ENCODE results near the gene FAM131B.
"Not testable (repeated sequence)": the region's sequence is repeated elsewhere in the genome, so short reads cannot be mapped to it uniquely, and the experiment has no call there.

The FAM131B gene

DNA sequence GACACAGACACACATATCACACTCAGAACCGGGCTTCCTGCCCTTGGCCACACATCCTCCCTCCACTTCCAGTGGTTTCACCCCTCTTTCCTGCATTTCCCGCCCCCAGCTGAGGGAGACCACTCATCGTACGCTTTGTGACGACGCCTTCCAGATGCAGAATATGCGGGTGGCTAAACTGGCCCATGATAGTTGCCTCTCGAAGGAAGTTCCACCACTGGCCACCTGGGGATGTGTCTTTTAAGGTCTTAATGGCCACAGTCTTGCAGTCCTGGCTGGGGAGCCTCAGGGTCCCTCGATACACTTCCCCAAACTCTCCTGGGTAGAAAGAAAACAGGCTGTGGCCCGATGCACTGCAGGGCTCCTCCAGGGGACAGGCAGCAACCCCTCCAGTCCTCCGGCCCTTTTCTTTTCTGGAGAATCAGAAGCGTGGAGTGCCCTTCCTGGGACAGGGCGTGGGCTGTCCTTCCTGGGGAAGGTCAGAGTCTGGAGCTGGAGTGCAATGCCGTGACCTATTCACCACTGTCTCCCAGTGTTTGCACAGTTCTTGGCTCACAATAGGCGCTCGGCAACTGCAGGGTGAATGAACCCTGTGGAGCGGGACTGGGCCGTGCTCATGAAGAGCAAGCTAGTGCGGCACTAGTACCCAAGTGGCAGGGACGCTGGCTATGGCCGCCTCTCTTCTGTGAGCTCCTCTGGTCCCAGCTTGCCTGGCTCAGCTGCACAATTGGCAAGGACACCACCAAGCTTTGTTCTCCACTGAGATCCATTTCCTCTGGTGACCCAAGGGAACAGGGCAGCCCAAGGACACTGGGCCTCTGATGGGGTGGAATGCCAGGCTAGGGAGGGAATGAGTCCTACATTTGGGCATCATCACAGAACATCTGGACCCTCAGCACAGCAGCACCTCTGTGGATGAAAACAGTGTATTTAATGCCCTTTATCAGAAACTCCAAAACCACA lies 33.0 kb upstream of the FAM131B start:
- DNase-seq (ENCODE audit: low read depth in 4 of 4, low spot score in 1 of 4) = no peak

DNA sequence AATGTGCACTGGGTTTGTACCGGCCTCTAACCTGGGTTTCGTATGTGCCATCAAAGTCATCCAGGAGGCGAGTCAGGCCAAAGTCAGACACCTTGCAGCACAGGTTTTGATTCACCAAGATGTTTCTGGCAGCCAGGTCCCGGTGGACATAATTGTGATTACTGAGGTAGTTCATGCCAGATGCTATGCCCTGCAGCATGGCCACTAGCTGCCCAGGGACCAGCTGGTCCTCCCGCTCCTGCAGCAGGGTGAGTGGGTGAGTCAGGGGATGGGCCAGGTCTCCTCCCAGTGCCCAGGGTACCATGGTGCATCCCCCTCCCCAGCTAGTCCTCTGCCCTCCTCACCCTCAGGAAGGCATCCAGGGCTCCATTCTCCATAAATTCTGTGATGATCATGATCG lies 32.3 kb upstream of the FAM131B start:
- no peak for DNase-seq (ENCODE audit: low read depth in 4 of 4, low spot score in 1 of 4)

DNA sequence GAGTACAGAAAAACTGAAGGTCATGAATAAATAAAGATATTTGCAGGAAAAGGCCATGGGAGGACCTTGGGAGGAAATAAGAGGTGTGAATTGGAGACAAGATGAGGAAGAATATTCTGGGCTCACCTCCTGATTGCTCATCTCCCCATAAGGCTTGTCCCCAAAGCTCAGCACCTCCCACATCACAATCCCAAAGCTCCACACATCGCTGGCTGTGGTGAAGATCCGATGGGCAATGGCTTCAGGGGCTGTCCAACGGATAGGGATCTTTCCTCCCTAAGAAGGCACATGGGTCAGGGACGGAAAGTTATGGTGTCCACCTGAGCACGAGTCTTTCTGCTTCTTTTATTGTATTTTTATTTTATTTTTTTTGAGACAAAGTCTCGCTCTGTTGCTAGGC lies 31.6 kb upstream of the FAM131B start:
- no peak for DNase-seq (ENCODE audit: low read depth in 4 of 4, low spot score in 1 of 4)

DNA sequence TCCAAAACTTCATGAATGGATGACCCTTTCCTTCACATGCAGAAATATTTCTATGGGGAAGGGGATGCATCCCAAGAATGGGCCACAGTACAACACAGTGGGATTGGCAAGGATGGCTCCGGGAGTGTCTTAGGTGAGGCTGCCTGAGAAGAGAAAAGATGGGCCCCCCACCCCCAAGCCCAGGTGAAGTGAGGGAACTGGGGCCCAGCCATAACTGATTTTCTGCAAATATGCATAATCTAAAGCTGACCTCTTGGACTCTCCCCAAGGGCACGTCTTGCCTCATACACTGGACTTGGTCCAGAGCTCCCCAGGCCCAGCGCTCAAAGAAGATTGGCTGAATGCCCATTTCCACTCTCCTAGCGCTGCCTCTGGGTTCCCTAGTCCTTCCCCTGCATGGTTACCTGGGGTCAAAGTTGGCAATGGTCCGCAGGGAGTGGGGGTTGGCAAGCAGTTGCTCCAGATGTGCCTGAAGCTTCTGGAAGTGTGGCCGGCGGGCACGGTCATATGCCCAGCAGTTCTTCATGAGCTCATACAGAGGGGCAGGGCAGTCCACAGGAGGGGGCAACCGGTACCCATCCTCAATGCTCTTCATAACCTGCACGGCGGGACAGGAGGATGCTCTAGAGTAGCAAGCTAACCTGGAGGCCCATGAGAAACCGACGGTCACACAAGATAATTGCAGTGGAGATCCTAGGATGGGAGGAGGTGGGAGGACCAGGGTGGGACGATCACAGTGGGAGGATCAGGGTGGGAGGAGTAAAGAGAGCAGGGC lies 30.9 kb upstream of the FAM131B start:
- no peak for DNase-seq (ENCODE audit: low read depth in 4 of 4, low spot score in 1 of 4)

DNA sequence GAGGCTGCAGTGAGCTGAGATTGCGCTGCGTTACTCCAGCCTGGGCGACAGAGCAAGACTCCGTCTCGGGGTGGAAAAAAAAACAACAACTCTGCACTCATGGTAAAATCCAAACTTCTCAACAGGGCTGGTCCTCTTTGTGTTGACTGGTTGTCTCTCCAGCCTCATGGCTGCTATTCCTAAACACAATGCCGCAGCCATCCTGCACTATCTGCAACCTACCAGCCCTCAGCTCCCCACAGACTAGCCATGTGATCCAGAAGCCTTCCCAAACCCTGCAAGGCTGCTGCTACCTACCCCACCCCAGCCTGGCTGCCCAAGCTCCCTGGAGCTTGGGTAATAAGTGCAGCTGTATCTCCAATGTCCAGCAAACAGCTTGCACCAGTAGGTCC lies 30.4 kb upstream of the FAM131B start:
- DNase-seq (ENCODE audit: low read depth in 4 of 4, low spot score in 1 of 4) = no peak

DNA sequence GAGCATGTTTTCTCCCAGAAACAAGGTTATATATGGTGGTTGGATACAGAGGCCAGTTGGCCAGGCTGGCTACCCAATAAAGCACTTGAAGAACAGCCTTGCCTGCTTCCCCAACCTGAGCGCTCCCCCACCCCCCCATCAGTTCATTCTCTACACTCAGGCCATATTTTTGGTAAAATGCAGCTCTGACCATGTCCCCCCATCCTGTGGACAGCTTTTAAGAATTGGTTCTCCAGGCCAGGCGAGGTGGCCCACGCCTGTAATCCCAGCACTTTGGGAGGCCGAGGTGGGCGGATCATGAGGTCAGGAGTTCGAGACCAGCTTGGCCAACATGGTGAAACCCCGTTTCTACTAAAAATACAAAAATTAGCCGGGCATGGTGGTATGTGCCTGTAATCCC lies 29.9 kb upstream of the FAM131B start:
- not testable (repeated sequence) for DNase-seq (ENCODE audit: low read depth in 4 of 4, low spot score in 1 of 4)

DNA sequence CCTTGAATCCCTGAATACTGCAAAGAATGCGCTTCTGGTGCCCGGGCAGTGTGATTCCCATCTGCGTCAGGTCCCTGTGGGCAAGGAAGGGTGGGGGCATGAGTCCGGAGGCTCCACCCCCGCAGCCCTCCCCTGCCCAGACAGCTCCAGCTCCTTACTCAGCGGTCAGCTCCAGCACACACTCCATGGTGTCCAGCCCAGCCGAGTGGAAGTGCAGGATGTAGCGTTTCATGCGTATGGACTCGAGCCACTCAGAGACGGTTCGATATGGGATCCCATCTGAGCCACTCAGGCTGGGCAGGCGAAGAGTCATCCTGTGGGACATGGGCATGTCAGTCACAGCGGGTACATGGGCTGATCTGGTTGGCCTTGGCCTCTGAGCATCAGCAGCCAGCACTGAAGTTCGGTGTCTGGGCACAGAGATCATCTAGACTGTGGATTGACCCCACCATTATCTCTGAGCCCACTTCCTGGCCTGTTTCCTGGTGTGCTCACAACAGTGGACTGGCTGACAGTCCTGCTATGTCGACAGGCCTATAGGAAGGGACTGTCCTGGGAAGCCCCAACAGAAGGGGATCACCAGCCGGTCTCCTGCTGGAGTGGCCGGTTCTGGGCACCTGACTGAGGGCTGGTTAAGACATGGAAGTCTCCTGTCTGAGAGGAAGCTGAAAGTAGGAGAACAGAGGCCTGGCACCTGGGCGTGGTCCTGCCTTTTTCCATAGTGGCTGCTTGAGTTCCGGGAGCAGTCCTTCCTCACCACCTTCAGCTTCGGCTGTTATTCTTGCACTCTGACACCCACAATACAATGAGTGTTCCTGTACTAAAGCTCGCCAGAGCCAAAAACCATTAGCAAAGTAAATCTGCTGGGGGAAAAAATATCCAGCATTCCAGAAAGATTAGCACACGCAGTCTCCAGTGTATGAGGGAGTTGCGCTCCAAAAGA lies 29.2 kb upstream of the FAM131B start:
- no peak for DNase-seq (ENCODE audit: low read depth in 4 of 4, low spot score in 1 of 4)

DNA sequence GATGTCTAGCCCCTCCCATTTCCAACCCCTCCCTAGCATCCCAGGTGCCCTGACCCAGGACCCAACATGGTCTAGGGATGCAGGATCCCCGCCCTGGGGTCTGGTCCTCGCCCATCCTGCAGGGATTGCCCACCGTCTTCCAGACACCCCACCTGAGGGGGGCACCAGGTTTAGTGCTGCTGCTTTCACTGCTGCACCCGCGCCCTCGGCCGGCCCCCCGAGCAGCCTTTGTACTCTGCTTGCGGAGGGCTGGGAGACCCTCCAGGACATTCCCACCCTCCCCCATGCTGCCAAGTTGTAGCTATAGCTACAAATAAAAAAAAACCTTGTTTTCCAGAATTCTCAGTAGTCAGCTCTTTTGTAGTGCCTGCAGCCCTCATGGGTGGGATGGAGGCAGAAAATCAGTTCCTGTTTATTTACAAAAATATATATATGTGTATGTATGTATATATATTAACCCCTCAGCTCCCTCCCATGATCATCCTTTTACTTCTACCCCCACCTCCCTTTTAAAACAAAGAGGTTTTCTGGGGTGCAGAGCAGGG lies 28.3 kb upstream of the FAM131B start:
- no peak for DNase-seq (ENCODE audit: low read depth in 4 of 4, low spot score in 1 of 4)

DNA sequence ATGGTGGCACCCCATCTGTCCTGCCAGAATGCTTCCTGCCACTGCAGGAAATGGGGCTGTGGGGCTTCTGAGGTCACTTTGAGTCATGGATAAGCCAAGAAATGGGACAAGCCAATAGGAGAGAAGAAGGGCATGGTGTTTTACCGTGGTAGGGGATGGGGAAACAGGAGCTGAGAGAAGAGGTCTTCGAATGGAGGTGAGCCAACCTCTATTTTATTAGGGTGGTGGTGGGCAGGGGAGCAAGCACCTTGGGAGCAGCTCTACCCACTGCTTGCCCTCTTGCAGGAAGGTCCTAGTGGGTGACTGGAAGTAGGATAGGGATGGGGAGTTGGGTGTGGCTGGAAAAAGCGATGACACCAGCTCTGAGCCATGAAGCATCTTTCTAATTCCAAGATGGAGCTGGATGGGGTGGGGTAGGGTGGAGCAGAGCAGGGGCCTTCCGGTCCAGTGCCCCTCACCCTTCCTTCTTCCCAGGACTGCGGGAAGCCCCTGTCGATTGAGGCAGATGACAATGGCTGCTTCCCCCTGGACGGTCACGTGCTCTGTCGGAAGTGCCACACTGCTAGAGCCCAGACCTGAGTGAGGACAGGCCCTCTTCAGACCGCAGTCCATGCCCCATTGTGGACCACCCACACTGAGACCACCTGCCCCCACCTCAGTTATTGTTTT lies 27.7 kb upstream of the FAM131B start:
- no peak for DNase-seq (ENCODE audit: low read depth in 4 of 4, low spot score in 1 of 4)

DNA sequence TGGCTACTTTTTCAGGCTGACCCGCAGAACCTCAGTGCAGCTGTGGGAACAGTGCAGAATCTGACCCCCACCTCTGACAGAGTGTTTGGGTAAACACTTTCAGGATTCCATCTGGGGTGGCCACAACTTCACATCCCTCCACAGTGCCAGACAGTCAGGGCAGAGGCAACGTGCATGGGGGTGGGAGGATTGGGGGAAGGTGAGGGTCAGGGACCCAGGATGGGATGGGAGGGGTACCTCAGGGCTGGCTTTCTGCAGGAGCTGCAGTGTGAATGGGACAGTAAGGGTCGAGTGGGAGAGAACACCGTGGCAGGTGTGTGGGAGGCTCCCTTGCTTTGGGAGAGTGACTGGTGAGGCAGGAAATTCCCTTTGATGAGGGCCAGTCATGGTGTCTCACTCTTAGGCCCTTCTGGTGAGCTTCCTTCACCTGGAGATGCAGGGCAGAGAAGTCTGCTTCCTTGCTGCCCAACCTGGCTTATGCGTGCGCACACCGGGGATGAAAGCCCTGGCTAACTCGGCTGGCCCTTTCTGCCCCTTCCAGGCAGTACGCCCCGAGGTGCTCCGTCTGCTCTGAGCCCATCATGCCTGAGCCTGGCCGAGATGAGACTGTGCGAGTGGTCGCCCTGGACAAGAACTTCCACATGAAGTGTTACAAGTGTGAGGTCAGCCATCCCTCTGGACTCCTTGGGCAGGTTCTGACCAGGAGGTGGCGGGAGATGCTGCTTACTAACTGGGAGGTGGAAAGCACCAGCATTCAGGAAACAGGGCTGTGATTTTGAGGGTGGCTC lies 27.0 kb upstream of the FAM131B start:
- no peak for DNase-seq (ENCODE audit: low read depth in 4 of 4, low spot score in 1 of 4)

DNA sequence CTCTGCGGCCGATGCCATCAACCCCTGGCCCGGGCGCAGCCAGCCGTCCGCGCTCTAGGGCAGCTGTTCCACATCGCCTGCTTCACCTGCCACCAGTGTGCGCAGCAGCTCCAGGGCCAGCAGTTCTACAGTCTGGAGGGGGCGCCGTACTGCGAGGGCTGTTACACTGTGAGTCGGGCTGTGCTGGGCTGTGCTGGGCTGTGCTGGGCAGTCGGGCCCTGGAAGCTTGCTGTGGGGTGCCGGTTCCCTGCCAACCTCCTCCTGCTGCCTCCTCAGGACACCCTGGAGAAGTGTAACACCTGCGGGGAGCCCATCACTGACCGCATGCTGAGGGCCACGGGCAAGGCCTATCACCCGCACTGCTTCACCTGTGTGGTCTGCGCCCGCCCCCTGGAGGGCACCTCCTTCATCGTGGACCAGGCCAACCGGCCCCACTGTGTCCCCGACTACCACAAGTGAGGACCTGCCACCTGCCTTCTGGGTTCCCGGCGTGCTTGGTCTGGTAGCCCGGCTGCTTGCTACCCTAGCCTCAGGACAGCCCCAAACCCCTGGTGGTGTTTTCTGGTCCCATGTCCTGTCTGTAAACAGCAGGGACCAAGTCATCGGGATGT lies 26.1 kb upstream of the FAM131B start:
- no peak for DNase-seq (ENCODE audit: low read depth in 4 of 4, low spot score in 1 of 4)

DNA sequence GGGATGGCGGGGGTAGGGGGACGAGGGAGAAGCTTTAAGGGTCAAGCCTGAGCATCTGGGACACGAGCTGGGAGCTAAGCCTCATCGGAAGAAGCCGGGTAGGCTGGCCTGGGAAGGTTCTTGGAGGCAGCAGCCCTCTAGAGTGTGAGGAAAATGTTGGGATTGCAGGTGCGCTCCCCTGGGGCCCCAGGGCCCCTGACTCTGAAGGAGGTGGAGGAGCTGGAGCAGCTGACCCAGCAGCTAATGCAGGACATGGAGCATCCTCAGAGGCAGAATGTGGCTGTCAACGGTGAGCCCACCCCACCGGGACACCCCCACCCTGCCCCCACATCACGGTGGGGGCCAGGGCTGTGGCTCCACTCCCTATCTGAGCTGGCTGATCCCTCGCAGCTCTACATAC lies 25.5 kb upstream of the FAM131B start:
- no peak for DNase-seq (ENCODE audit: low read depth in 4 of 4, low spot score in 1 of 4)

DNA sequence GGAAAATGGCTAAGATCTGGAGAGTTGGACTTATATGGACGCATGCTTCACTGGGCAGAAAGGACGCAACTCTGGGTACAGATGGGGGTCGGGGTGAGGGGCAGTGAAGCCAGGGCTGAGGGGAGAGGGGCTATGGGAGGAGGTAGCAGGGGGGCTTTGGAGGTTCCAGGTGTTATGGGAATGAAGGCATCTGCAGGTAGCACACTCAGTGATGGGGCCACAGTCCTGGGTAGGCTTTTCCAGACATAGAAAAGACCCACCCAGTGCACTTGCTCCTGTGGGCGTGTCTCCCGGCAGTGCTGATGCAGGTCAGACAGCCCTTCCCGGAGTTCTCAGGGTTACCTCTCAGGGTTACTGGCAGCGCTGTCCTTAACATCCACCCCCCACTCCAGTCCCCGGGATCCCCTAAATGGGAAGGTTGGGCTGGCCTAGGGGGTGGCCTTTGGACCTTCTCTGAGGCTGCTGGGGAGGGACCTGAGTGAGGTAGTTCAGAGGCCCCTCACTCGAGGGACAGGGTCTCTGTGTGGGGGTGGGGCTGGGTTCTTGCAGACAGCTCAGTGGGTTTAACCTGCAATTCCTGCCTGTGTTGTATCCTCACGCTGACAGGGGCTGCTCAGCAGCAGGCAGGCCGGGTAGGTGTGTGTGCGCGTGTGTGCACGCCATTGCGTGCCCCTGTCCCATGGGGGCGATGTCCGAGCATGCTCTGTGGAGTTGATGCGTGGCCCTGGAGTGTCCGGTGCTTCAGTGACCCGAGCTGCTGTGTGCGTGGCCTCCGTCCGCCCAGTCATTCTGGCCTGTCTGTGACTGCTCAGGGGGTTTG lies 24.9 kb upstream of the FAM131B start:
- DNase-seq (ENCODE audit: low read depth in 4 of 4, low spot score in 1 of 4) = no peak

DNA sequence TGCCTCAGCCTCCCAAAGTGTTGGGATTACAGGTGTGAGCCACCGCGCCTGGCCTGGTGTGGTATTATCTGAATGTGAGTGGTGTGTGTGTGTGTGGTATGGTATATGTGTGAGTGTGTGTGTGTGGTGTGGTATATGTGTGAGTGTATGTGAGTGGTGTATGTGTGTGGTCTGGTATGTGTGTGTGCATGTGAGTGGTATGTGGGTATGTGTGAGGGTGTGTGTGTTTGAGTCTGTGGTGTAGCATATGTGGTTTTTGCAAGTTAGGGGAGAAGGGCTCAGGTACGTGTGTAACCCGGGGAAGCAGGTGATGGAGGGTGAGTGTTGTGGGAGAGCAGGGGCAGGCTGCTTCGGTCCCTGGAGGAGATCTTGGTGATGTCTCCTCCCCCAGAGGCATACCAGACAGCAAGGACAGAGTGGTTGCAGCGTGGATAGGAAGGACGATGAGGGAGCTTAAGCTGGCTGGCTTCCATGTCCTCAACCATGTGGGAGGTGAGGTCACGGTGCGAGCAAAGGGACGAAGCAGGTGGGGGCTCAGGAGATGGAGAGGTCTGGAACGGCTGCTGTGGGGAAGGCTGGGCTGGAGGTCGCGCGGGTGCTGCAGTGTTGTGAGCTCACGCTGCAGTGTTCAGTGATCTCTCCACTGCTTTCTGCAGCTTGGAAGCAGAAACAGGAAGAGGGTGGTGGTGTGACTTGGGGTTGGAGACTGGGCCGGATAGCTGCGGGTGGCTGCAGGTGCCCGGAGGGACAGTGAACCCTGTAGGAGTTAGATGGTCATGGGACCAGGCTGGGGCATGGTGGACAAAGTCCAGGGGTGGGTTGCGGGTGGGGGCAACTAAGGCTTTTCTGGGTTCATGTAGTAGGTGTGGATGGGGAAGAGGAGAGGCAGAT lies 23.6 kb upstream of the FAM131B start:
- DNase-seq (ENCODE audit: low read depth in 4 of 4, low spot score in 1 of 4) = no peak

DNA sequence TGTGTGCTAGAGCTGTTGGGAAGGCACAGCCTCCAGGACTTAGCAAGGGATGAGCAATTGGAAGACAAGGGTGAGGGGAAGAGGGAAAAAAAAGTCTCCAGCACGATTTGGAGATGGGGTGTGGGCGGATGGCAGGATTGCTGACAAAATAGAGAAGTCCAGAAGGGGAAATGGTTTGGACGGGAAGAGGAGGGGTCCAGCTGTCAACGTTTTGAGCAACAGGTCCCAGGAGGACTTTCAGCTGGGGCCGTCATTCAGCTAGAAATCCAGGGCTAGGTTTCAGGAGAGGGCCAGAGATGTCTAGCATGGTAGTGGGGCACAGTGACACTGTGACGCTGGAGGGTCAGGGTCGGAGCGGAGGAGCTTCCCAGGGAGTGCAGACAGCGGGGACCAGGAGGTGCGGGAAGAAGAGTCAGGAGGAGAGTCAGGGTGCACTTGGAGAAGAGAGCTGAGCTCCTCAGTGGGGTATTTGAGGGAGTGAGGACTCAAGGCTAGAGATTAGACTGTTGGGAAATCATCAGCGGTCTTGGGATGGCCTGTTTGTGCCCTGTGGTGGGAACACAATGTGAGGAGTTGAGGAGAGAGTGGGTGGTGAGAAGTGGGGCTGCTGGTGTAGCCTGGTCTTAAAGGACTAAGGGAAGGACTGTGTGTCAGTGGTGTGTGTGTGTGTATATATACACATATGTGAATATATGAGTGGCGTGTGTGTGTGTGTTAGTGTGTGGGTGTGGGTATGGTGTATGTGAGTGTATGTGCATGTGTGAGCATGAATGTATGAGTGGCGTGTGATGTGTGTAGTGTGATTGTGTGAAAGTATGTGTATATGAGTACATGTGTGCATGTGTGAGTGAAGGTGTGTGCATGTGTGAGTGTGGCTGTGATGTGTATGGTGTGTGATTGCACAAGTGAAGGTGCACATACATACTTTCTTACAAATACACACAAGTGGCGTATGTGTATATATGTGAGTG lies 22.4 kb upstream of the FAM131B start:
- DNase-seq (ENCODE audit: low read depth in 4 of 4, low spot score in 1 of 4) = no peak

DNA sequence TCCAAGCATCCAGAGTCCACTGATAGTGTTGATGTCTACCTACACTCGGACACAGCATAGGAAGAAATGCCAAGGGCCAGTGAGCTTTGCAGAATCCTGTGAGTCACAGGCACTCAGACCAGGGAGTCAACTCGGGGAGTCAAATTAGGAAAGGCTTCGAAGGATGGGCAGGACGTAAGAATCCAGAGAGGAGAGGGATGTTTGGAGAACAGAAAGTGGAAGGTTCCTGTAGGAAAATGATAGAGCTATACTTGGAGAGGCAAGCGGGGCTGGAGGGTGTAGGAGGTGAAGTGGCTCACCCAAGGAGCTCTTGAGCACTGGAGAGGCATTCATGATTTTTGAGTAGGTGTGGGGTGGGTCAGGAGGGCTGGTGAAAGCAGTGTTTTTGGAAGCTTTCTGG lies 21.6 kb upstream of the FAM131B start:
- DNase-seq (ENCODE audit: low read depth in 4 of 4, low spot score in 1 of 4) = no peak

All from stimulated activated CD4-positive, alpha-beta T cell treated with anti-CD3 and anti-CD28 coated beads, Interleukin-1b, Interleukin-23, amount 100 ng/mL, for 24 hours (primary cell).